Measurements from ENCODE around the gene NCKAP5. TPM values are rescaled to one million over a fixed set of nuclear protein-coding genes. Genes with fewer than 3 reads are reported as not detected.

Gene NCKAP5
- total and polyA plus RNA-seq, 2 experiments from 2014 or later = 0.21 to 0.31 TPM

- Histone ChIP-seq H3K27ac (no peak overlapping the region), H3K36me3 (no peaks in the 10 kb centered on the region)
- TF ChIP-seq CTCF (IDR thresholded peaks at IDR 0.05; ENCODE audit: low read depth, low read length) = no peak
Observed at GRCh38 chr2:133378928-133379549, 189.2 kb downstream of the NCKAP5 start.

DNA sequence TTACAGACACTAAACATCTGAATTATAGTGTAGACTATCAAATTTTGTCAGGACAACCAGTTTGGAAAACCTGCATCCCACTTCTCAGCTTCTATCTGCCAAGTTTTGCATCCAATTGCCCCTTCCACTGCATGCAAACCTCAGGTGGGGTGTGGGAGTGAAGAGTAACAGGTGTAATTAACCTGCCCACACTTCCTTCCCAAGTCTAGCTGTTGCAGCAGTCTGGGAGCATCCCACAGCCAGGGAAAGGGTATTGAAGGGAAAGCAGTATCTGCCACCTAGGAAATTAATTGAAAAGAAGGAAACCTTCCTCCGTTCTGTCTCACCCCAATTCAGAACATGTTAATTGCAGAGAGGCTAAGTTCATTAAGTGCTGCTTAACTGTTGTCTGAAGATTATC is 189.9 kb downstream of the NCKAP5 start:
- Histone ChIP-seq H3K4me3 (no peak overlapping the region), H3K36me3 (no peaks in the 10 kb centered on the region), H3K27ac (no peak overlapping the region), H3K4me1 (ENCODE audit: low read depth) (no peaks in the 10 kb centered on the region), H3K9me3 (ENCODE audit: low read depth) (no peaks in the 10 kb centered on the region), H3K27me3 (no peaks in the 10 kb centered on the region)
- no peak for DNase-seq (ENCODE audit: low read depth in 1 of 2, low spot score in 1 of 2)
- TF ChIP-seq CTCF (IDR thresholded peaks at IDR 0.05; ENCODE audit: low read depth, low read length) = no peak

More at GRCh38 chr2:133378928-133379549, 189.2 kb downstream of the NCKAP5 start:
- H3K9me3 ChIP-seq (ENCODE audit: low read depth) = no peaks in the 10 kb centered on the region
- no peaks in the 10 kb centered on the region for H3K27me3 ChIP-seq
- no peak for DNase-seq (ENCODE audit: low read depth in 1 of 2, low spot score in 1 of 2)
- no peaks in the 10 kb centered on the region for H3K4me1 ChIP-seq (ENCODE audit: low read depth)
- H3K4me3 ChIP-seq = no peak overlapping the region

GRCh38 chr2:133377599-133377998 is 190.7 kb downstream of the NCKAP5 start:
- no peak for DNase-seq (ENCODE audit: low read depth in 1 of 2, low spot score in 1 of 2)
- Histone ChIP-seq H3K4me1 (ENCODE audit: low read depth) (no peaks in the 10 kb centered on the region), H3K9me3 (ENCODE audit: low read depth) (no peaks in the 10 kb centered on the region), H3K4me3 (no peak overlapping the region), H3K36me3 (no peaks in the 10 kb centered on the region), H3K27ac (no peak overlapping the region), H3K27me3 (no peaks in the 10 kb centered on the region)
- TF ChIP-seq CTCF (IDR thresholded peaks at IDR 0.05; ENCODE audit: low read depth, low read length) = no peak

- Histone ChIP-seq H3K4me1 (ENCODE audit: low read depth) (no peaks in the 10 kb centered on the region), H3K36me3 (no peaks in the 10 kb centered on the region), H3K27ac (no peak overlapping the region), H3K4me3 (no peak overlapping the region), H3K9me3 (ENCODE audit: low read depth) (no peaks in the 10 kb centered on the region), H3K27me3 (no peaks in the 10 kb centered on the region)
- no peak for DNase-seq (ENCODE audit: low read depth in 1 of 2, low spot score in 1 of 2)
- no peak for TF ChIP-seq CTCF (IDR thresholded peaks at IDR 0.05; ENCODE audit: low read depth, low read length)
Observed at GRCh38 chr2:133377021-133377481, 191.2 kb downstream of the NCKAP5 start.

DNA sequence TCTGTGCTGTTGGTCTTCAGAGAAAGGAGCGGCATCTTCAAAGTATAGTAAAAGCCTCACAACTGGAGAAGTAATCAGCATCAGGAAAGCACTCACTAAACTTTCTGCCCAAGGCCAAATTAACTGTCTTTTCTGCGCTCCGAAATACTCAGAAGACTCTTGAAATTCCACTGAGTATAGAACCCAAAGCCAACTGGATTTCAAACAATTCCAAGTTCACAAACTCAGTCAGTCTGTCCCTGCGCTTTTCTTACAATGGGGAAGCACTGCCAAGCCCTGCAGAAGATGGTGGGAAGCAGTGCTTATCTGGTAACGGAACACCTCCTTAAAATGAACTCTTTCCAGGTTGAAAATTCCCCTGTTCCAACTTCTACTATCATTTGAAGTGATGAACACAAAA is 193.5 kb downstream of the NCKAP5 start:
- no peaks in the 10 kb centered on the region for H3K36me3 ChIP-seq
- no peaks in the 10 kb centered on the region for H3K9me3 ChIP-seq (ENCODE audit: low read depth)
- H3K27me3 ChIP-seq = no peaks in the 10 kb centered on the region
- no peaks in the 10 kb centered on the region for H3K4me1 ChIP-seq (ENCODE audit: low read depth)
- no peak overlapping the region for H3K4me3 ChIP-seq
- no peak for DNase-seq (ENCODE audit: low read depth in 1 of 2, low spot score in 1 of 2)
- no peak for TF ChIP-seq CTCF (IDR thresholded peaks at IDR 0.05; ENCODE audit: low read depth, low read length)
- H3K27ac ChIP-seq = no peak overlapping the region

Measured in cardiac muscle cell (in vitro differentiated cells and primary cell).